ENCODE results near the gene SCN3B.

The SCN3B gene

GRCh38 chr11:123653827-123654565 lies 428 bp downstream of the SCN3B start:
- no peak for DNase-seq

GRCh38 chr11:123653483-123653826 lies 969 bp downstream of the SCN3B start:
- DNase-seq = no peak

- no peak for DNase-seq
These were observed 1.8 kb downstream of the SCN3B start for GRCh38 chr11:123652599-123652998.

- no peak for DNase-seq
These were observed 3.5 kb downstream of the SCN3B start for GRCh38 chr11:123650901-123651300.

DNA sequence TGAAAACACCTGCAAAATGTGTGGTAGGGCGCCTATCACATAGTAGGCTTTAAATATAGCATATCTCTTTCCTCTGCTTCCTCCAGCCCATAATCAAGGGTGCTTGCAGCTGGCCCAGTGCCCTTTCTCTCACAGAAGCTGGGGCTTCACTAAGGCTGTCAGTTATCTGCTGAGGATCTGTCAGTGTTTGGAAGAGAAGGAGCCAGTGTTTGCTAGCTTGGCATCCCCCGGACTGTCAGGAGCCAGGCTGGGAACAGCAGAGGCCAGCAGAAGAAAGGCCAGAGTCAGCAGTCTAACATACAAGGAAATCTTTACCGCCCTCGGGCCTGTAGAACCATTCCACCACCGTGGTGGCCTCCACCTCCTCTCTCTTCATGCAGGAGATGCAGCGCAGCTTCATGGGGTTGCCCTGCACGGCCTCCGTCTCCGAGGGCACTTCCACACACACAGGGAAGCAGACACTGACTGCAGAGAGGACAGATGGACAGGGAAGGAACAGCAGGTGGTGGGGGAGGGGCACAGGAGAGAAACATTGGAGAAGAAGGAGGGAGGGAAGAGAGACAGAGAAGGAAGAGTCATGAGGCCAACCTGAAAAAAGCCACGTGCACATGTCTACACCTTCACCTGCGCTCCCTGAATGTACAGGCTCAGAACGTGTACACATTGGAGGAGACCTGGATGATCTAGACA lies 9.0 kb downstream of the SCN3B start:
- no peak for DNase-seq

GRCh38 chr11:123642435-123642834 lies 12.0 kb downstream of the SCN3B start:
- no peak for DNase-seq

GRCh38 chr11:123641495-123641840 lies 13.0 kb downstream of the SCN3B start:
- no peak for DNase-seq

- DNase-seq = peak; percentile 28
These were observed 13.5 kb downstream of the SCN3B start for GRCh38 chr11:123640677-123641494.

- DNase-seq = no peak
These were observed 14.4 kb downstream of the SCN3B start for GRCh38 chr11:123640029-123640428.

GRCh38 chr11:123630126-123630608 lies 24.3 kb downstream of the SCN3B start:
- no peak for DNase-seq

GRCh38 chr11:123628936-123629683 lies 25.3 kb downstream of the SCN3B start:
- DNase-seq = no peak

DNA sequence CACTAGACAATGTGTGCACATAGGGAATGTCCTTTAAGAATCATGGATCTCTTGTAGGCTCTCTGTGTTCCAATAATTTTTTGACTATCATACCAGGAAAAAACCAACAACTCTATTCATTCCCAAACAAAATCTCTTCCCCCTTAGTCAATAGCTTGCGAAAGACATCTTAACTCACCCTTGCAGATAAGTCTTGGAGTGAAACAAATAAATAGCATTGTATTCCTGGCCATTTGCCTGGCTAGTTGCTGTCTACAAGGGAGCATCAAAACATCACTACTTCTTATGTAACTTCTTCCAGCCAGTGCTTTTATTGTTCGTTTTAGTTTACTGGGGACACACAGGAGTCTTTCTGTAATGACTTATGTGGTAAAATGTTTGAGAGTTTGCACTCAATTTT lies 29.4 kb downstream of the SCN3B start:
- no peak for DNase-seq

DNA sequence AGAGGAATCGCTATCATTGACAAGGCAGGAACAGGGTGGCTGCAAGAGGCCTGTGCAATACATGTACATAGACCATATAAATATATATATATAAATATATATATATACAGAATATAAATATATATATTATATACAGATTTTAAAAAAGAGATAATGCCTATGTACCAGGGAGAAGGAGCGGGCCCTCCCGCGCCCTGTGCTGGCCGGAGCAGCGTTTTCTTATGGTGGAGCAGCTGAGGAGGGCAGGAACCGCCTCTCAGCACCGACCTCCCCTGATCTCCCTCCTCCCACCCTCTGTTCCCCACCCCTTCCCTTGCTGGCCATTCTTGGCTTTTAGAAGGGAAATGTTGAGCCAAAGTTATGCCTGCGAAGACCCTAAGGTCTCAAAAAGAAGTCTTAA lies 31.8 kb downstream of the SCN3B start:
- DNase-seq = no peak

DNA sequence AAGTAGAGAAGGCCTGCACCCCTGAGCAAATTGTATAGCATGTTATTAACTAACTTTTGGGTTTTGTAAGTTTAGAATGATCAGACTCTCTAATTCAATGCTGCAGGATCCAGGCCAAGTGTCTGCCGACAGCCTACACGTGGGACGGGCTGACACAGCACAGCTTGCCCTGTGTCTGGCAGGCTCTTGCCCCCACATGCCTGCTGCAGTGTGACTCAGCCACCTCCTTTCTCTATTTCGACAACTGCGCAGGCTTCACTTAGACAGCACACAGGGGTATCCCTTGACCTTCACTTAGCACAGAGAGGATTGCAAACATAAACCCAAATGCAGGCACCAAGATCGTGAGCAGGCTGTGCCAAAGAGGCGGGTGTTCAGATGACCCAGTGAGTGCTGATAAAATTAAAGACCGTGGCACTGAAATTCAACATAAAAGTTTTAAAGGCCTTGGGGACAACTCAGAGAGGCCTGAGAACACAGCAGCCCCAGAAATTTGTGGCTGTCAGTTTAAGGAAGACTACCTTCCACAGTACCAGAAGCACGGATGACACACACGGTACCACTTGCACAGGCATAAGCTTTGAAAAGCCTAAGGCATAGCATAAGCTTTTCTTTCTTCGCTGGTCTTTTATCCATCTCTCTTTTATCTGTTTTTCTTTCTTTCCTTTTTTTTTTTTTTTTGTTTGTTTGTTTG lies 37.8 kb downstream of the SCN3B start:
- no peak for DNase-seq

GRCh38 chr11:123611698-123612097 lies 42.7 kb downstream of the SCN3B start:
- no peak for DNase-seq

DNA sequence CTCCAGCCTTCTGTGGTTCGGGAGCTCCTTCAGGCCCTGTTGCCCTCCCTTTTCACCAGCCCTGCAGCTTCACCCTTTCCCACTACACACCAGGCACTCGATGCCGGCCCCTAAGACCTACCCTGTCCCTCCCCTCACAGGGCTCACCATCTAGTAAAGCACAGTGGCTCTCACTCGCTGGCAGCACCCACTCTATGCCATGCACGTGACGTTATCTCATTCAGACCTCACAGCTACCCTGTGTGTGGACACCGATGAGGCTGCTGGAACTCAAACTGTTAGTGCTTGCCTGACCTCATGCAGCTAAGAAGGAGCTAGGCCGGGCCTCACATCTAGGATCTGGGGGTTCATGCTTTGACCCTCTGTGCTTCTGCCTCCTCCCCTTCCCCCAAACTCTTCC lies 45.5 kb downstream of the SCN3B start:
- no peak for DNase-seq

DNA sequence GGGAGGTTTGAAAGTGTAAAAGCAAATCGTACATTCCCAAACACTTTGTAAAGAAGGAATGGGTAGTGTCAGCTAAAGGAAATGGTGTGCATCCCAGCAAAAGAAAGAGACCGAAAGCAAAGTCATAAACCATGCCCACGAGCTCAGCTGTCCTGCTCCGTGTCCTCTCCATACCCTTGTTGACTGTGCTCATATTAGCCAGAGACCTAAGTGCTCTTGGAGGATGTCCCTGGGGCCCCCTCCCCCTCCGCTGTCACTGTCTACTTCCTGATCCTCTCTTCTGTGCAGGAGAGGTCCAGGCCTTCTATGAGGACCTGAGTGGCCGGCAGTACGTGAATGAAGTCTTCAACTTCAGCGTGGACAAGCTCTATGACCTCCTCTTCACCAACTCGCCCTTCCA lies 46.1 kb downstream of the SCN3B start:
- no peak for DNase-seq

- DNase-seq = no peak
These were observed 46.6 kb downstream of the SCN3B start for GRCh38 chr11:123607781-123608180.

DNA sequence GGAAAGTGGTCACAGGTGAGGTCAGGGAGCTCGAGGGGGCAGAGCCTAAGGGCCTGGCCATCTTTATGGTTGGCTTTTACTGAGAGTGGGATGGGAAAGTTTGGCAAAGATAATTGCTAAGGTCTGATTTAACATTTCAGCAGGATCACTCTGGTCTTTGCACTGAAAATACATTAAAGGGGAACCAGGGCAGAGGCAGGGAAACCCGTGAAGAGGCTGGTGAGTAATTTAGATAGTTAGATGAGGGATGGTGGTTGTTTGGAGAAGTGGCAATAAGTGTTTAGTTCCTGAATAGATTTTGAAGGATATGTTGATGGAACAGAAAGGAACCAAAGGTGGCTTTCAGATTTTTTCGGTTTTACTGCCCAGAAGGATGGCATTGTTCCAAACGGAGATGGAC lies 50.8 kb downstream of the SCN3B start:
- DNase-seq = no peak

DNA sequence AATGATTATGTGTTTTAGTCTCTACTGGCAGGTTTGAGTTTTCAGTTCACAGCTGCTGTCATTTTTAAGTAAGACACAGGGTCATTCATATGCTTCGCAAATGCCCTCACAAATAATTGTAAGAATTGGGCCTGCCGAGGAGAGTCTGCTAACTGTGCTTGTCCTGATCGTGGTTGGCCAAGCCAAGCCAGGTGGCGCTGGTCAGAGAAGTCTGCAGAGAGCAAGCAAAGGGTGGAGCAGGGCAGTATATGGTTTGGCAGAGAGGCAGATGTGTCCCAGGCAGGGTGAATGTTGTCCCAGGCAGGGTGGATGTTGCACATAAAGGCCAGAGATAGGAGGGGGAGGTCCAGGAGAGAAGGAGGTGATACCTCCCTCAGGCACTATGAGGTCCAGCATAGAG lies 52.7 kb downstream of the SCN3B start:
- DNase-seq = no peak

GRCh38 chr11:123601136-123601535 lies 53.3 kb downstream of the SCN3B start:
- no peak for DNase-seq

GRCh38 chr11:123597859-123598258 lies 56.6 kb downstream of the SCN3B start:
- no peak for DNase-seq

GRCh38 chr11:123594921-123595320 lies 59.5 kb downstream of the SCN3B start:
- no peak for DNase-seq
